HG02973 (cell line): ENCODE results near the gene GH2.
"Not testable (repeated sequence)": the region's sequence is repeated elsewhere in the genome, so short reads cannot be mapped to it uniquely, and the experiment has no call there.

Source experiments
- ATAC-seq: cut with Tn5 transposase; IDR thresholded peaks from one replicate; pipeline ENCODE4 v1.9.1; 2021; ENCODE audit warnings: moderate library complexity; ENCODE audit not compliant: unreplicated experiment

Gene GH2

DNA sequence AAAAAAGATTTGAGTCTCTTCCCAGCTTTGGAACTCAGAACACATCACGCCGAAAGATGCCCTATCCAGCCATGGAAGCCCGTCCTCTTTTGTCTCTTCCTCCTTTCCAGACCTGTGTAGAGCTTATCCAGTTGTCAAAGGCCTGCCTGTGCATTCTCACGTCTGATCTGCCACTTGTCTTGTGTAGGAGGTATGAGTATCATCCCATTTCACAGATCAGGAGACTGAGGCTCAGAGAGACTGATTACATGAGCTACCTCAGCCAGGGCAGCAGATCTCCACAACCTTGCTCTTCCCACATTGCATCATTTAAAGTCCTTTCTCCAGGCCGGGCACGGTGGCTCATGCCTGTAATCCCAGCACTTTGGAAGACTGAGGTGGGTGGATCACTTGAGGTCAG, 7.1 kb downstream of the GH2 start:
- ATAC-seq: not testable (repeated sequence)

DNA sequence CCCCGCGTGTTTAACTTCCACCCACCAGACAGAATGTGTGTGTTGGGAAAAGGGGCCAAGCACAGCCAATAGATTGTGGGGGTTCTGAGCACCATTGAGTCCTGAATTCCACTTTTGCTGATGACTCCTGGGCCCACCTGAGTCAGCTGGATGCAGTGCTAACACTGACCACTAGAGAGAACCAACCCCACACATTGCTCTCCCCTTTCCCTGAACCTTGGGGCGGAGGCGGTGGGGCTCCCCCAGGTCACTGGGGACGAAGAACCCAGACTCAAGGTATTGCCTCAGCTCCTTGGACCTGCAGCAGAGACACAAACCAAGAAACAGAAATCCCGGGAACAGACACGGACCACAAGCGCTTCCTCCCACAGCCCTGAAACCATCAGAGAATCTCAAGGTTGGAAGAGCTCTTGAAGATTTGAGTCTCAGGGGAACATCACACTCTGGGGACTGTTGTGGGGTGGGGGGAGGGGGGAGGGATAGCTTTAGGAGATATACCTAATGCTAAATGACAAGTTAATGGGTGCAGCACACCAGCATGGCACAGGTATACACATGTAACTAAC, 7.6 kb downstream of the GH2 start:
- not testable (repeated sequence) for ATAC-seq

DNA sequence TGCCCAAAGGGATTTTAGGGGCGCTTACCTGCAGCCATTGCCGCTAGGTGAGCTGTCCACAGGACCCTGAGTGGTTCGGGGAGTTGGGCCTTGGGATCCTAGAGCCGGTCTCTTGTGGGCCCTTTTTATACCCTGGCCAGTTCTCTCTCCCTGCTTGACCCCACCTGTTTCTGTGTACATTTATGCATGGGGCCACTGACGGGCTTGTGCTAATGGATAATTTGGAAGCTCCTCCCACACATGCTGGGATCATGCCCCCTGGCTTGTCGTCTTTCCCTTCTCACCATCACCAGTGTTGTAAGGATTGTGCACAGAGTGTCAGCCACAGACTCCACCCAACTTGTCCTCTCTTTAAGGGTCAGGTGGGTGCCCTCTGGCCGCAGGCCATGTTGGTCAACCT, 8.2 kb downstream of the GH2 start, which contains the start of gene CSH2:
Gene CSH2 (minus strand): TSS at position 101 of the 400 bp plus-strand sequence. CDS start 63 bp downstream, at position 38.
- ATAC-seq: not testable (repeated sequence)

DNA sequence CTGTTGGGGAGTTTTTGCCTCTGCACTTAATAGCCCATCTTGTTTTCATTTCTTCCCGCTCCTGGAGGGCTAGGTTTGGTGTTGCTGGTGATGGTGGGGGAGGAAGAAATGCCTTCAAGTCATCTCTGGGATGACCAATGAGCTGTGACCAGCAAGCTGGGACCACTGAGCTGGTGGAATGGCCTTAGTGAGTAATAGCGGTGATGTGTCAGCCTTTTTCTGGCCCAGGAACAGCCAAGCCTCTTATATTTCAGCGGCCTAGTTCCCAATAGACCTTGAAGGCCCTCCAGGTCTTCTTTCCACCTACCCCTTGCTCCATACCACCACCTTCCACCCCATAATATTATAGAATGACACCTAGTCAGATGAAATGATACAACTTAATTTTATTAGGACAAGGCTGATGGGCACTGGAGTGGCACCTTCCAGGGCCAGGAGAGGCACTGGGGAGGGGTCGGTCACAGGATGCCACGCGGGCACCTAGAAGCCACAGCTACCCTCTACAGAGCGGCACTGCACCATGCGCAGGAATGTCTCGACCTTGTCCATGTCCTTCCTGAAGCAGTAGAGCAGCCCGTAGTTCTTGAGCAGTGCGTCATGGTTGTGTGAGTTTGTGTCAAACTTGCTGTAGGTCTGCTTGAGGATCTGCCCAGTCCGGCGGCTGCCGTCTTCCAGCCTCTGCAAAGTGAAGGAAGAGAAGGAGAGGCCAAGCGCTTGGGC, 9.9 kb downstream of the GH2 start:
- ATAC-seq: not testable (repeated sequence)

DNA sequence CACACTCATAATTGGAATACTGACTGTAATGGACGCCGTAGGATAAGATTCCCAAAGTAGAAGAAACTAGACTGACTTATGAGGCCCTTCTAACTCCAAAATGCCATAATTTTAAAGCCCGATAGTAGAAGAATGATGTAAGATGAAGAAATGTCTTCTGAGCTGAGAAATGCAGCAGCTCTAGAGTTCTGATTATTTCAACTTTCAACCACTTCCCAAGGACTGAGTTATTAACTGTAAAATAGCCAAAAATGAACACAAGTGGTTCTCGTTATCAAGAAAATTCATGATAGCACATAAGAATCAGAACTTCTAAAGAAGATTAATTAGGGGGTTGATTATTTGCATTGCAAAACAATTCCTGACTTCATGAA, 11.5 kb downstream of the GH2 start:
- not testable (repeated sequence) for ATAC-seq

DNA sequence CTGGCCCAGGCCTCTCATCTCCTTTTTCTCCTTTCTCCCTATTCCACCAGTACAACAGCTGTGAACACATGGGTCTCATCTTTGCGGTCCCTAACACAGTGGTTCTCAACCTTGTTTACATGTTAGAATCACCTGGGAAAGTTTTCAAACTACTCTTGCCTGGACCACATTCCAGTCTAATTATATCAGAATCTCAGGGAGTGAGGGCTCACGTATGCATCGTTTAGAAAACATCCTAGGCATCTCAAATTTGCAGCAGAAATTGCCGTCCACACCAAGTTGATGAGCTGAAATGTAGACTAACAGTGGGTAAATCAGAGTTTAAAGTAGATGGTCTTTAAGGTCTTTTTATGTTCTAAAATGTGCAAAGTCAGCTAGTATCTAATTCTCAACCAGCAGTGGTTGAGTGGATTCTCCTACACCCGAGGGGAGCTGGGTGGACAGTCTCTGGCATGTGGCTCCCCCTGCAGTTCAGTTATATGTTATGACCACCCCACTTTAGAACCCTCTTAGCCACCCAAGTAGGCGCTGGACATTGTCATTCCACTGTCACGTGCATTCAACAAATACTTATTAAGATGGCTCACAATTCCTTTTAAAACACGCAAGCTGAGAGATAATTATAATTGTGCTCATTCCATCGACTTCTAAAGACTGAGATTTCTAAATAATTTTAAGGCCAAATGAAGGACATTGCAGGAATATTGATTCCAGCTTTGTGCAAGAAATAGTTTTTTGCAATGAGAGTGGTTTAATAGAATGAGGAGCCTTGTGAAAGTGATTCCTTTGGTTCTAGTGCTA, 12.1 kb downstream of the GH2 start:
- ATAC-seq: not testable (repeated sequence)

DNA sequence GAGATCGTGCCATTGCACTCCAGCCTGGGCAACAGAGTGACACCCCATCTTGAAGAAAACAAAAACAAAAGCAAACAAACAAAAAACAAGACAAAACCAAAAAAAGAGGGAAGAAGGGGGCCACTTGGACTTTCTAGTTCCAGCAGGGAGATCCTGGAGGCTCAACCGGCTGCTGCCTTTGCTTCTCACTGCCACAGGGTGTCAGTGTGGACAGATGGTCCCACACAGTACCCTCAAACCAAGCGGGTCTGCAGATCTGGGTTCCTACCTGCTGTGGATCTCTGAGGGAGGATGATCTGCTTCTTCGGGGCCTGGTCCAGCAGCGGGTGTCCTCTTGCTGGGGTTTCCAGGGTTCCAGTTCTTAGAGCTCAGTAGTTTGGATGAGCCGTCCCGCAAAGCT, 15.1 kb downstream of the GH2 start:
- ATAC-seq: not testable (repeated sequence)

DNA sequence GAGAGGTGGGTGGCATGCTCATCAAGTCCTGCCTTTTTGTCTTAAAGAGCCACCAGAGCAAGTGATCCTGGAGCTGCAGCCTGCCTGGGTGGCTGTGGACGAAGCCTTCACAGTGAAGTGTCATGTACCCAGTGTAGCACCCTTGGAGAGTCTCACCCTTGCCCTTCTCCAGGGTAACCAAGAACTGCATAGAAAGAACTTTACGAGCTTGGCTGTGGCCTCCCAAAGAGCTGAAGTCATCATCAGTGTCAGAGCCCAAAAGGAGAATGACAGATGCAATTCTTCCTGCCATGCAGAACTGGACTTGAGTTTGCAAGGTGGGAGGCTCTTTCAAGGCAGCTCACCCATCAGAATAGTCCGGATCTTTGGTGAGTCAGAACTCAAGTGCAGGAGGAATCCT, 22.5 kb downstream of the GH2 start:
- no peak for ATAC-seq

DNA sequence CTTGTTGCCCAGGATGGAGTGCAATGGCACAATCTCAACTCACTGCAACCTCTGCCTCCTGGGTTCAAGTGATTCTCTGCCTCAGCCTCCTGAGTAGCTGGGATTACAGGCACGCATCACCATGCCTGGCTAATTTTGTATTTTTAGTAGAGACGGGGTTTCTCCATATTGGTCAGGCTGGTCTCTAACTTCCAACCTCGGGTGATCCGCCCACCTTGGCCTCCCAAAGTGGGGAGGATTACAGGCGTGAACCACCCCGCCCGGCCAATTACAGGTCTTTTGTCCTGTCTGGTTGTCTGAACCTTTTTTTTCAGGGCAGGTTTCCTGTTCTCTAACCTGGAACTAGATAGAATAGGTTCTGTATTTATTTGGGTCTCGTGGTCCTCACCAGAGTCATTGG, 25.3 kb downstream of the GH2 start:
- ATAC-seq: not testable (repeated sequence)

DNA sequence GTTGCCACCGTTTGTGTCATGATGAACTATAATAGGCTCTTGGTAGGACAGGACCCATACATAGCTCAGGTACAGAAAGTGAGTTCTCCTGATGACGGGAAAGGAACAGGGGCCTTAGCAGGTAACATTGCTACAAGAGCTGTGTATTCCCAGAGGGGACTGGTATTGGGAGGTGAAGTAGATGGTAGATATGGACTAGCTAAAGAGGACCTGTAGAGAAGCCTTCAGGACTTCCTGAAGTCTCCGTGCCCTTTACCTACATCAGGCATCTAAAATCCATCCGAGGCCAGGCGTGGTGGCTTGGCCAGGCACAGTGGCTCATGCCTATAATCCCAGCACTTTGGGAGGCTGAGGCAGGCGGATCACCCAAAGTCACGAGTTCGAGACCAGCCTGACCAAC, 26.6 kb downstream of the GH2 start:
- ATAC-seq: no peak

DNA sequence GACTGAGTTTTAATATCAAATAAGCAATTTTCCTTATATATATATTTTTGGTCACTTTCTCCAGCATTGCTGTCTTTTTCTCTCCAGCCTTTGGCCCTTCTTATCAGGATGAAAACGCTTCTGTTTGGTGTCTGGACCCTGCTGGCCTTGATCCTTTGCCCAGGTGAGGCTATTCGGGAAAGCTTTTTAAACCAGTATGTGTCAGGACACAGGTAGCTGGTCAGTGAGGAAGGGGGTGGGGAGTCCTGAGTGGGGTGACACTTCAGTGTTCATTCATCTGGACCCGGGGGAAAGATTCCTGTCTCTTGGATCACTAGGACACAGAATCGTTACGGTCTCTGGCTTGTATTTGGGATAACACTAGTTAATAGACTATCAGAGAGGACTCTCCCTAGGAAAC, 27.0 kb downstream of the GH2 start:
- no peak for ATAC-seq

DNA sequence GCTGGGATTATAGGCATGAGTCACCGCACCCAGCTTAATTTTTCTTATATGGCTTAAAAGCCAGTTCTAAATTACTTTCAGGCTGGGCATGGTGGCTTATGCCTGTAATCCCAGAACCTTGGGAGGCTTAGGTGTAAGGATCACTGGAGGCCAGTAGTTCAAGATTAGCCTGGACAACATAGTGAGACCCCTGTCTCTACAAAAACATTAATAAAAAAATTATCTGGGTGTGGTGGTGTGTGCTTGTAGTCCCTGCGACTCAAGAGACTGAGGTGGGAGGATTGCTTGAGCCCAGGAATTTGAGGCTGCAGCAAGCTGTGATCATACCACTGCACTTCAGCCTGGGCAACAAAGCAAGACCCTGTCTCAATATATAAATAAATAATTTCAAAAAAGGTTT, 28.5 kb downstream of the GH2 start:
- ATAC-seq: no peak

DNA sequence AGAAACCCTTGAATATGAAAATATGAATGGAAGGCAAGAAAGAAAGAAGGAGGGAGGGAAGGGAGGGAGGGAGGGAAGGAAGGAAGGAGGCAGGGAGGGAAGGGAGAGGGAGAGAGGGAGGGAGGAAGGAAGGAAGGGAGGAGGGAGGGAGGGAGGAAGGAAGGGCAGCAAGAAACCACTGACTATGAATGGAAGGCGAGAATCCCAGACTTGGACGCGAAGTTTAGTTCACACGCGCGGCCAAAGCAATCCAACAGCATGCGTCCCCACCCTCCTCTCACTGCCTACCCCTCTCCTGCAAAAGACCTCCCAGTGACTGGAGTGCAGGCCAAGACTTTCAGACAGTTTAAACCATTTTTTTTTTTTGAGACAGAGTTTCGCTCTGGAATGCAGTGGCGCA, 31.3 kb downstream of the GH2 start:
- ATAC-seq: no peak

DNA sequence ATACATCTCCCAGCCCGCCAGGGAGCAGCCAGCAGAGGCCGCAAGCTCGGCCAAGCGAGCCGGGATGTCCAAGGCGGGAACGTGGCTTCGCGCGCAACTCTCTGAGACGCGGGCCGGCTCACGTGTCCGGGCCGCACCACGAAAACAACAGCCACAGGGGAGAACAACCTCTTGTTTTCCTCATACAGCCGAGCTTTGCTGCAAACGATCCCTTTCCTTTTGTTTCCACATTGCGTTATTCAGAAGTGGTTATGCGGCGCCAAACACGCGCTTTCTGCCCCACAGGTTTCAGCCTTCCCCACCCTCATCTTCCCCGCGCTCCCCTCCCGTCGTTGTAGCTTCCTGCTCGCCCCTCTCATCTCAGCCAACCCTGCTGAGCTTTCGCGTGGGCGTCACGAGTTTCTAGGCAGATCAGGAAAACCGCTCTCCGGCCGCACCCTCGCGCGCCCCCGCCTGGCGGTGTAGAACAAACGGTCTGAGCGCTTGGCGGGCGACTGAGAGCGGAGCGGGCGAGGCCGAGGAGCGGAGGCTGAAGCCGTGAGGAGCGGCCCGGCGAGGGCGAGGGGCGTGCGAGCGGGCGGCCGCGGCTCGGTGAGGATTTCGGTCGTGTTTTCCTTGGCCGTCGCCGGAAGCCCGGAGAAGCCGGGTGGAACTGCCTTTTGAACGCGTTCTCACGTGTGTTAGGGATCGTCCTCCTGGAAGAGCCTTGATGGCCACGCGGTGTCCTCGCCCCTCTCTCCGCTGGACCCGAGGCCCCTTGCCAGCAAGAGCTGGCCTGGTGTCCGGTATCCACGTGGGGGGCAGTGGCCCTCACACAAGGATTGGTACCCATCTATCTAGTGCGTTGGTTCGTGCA, 32.7 kb downstream of the GH2 start:
- peak; percentile 71 for ATAC-seq

DNA sequence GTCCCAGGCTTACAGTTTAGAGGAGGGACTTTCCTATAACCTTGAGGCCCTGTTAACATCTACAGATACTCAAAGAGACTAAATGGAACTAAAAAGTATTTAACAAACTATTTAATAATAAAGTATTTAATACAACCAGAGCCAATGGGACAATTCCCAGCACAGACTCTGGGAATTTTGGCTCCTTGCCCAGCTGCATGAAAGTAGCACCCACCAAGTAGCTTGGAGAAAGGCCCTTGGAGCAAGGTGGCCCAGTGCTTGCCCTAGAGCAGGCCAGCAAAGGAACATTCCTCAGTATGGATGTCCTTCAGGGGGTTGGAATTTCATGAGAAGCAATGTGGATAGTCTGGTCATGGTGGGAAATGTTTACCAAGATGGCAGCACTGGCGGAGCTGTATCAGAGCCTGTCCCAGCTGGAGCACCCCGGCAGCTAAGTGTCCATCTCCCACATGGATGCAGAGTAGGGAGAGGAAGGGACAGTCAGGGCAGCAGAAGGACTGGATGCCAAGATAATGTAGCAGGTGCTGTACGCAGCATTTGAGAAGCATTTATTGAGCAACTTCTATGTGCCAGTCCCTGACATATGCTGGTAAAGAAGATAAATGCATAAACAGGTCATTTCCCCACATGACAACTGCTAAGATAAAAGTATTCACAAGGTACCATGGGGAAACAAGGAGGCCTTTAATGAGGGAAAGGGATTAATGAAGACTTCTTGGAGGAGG, 34.1 kb downstream of the GH2 start:
- no peak for ATAC-seq

DNA sequence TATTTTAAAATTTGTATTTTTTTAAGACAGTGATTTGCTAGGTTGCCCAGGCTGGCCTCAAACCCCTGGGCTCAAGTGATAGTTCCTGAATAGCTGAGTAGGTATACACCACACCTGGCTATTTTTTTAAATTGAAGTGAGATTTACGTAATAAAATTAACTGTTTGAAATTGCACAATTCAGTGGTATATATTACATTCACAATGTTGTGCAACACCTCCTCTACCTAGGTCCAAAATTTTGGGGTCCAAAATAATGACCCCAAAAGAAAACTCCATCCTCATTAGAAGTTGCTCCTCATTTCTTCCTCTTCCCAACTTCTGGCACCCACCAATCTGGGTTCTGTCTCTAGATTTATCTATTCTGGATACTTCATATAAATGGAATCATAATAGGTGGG, 36.2 kb downstream of the GH2 start:
- no peak for ATAC-seq

DNA sequence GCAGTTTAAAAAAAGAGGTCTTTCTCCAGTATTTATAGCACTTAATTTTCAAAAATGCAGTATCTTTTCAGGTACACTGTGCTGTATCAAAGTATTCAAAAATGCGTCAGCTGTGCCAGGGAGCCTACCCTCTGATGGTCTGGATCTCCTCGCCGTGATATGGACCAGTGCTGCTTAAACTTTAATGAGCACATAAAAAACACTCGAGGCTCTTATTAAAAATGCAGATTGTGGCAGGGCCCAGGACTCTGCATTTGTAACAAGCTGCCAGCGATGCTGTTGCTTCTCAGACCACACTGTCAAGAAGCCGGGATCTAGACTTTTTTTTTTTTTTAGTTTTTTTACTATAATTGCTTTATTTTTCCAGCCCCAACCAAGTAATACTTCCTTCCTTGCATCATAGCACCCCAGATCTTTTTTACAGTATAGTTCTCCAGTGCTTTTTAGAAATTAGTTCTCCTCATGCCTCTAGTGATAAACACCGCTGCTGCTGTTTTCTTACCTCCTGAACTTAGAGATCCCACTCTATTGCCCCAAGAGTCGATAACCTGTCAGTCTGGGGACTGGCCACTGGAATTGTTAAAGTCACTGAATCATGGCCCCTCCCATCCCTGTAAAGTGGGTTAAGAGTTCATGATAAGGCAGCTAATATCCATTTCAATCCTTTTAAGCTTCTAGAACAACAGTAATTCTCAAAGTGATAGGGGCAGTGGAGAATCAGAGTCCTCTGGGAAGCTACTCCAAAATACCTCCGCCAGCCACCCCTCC, 37.6 kb downstream of the GH2 start:
- ATAC-seq: no peak

DNA sequence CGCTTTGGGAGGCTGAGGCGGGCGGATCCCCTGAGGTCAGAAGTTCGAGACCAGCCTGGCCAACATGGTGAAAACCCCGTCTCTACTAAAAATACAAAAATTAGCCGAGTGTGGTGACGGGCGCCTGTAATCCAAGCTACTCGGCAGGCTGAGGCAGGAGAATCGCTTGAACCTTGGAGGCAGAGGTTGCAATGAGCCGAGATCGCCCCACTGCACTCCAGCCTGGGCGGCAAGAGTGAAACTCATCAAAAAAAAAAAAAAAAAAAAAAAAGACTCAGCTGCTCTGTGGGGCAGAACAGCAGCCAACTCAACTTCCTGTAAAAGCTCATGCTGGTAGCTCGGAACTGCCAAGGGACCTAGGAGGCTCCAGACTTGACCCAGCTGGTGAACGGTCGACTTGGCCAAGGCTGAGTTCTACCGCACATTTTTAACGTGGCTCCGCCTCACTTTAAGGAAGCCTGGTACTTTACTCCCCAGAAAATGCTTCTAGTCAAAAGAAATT, 38.3 kb downstream of the GH2 start:
- peak; percentile 20 for ATAC-seq
